ENCODE data around the gene CGREF1. TPM values are rescaled to one million over a fixed set of nuclear protein-coding genes. Genes with fewer than 3 reads are reported as not detected.
A peak's percentile ranks its signal among the peaks of the same experiment; 100 is the strongest.

The CGREF1 gene
- total RNA-seq, 1 donor from 2014 or later, result not detected

DNA sequence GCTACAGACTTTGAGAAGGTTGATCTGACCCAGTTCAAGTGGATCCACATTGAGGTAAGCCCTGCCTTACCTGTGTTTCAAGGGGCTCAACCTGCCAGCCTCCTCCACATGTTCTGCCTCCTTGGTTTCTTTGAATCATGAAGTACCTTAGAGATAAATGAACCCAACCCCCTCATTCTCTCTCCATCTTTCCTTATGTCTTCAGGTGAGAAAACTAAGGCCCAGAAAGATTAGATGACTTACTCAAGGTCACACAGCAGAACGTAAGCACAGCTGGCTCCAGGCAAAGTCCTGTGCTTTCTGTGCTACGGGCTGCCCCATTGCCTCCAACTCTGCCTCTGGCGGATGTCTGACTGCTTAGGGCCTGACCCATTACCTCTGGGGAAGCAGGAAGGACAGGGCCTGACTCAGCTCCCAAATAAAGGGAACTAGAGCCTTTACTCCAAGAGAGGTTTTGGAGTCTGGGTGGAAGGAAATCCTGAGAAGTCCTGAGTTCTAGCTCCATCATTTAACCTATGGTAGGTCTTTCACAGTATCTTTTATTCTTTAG is 22.1 kb downstream of the CGREF1 start:
- Mint-ChIP-seq H3K4me3 (ENCODE audit: unreplicated experiment) (no peak overlapping the region), H3K27ac (ENCODE audit: unreplicated experiment) (peak overlapping the region; percentile 36), H3K4me1 (ENCODE audit: unreplicated experiment) (peaks cover 14% of the 10 kb centered on the region), H3K27me3 (ENCODE audit: unreplicated experiment) (peaks cover 11% of the 10 kb centered on the region), H3K36me3 (ENCODE audit: low read depth, unreplicated experiment) (no peaks in the 10 kb centered on the region), H3K9me3 (ENCODE audit: unreplicated experiment) (no peaks in the 10 kb centered on the region)
- TF ChIP-seq, protein P1, sequence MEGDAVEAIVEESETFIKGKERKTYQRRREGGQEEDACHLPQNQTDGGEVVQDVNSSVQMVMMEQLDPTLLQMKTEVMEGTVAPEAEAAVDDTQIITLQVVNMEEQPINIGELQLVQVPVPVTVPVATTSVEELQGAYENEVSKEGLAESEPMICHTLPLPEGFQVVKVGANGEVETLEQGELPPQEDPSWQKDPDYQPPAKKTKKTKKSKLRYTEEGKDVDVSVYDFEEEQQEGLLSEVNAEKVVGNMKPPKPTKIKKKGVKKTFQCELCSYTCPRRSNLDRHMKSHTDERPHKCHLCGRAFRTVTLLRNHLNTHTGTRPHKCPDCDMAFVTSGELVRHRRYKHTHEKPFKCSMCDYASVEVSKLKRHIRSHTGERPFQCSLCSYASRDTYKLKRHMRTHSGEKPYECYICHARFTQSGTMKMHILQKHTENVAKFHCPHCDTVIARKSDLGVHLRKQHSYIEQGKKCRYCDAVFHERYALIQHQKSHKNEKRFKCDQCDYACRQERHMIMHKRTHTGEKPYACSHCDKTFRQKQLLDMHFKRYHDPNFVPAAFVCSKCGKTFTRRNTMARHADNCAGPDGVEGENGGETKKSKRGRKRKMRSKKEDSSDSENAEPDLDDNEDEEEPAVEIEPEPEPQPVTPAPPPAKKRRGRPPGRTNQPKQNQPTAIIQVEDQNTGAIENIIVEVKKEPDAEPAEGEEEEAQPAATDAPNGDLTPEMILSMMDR (IDR thresholded peaks at IDR 0.05; ENCODE audit: unreplicated experiment), result no peak
- DNase-seq (ENCODE audit: low spot score), result no peak

DNA sequence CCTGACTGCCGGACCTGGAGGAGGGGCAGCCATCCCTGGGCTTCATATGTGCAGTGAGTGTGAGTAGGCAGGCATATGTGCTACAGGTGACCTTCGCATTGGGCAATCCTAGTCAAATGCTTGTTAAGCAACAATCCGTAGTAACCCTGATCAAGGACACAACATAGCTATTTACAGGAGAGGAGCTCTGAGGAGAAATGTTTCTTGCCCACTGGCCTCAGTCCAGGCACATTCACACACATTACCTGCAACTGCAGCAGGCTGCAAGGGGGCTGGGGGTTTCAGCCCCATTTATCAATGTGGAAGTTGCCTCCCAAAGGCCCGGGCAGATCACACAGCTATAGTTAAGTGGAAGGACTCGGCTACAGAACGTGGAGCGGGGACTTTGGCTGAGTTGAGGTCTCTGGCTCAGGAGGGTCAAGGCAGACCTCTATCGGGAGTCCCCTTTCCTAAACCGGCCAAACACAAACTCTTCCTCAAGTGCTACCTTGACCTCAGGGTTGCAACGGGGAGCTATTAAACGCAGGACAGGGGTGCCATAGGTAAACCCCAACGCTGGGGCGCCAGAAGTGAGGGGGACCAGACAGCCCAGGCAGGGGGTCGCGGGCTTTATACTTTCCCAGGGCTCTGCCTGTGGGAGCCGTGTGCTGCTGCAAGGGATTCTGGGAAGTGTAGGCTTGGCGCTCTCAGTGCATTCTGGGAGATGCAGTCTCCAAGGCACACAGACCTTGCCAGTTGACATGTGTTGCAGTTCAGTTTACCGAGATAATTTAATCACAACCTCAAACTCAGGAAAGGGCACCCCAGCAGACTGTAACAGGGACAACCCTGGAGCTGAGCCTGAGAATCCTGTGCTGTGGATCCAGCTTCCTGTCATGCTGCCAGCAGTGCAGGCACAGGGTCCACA is 22.9 kb downstream of the CGREF1 start:
- TF ChIP-seq, protein P1 (IDR thresholded peaks at IDR 0.05; ENCODE audit: unreplicated experiment), result no peak
- H3K36me3 Mint-ChIP-seq (ENCODE audit: low read depth, unreplicated experiment), result no peaks in the 10 kb centered on the region
- peaks cover 15% of the 10 kb centered on the region for H3K4me1 Mint-ChIP-seq (ENCODE audit: unreplicated experiment)
- H3K9me3 Mint-ChIP-seq (ENCODE audit: unreplicated experiment), result no peaks in the 10 kb centered on the region
- H3K27me3 Mint-ChIP-seq (ENCODE audit: unreplicated experiment), result peaks cover 13% of the 10 kb centered on the region
- DNase-seq (ENCODE audit: low spot score), result peak; percentile 50
- no peak overlapping the region for H3K27ac Mint-ChIP-seq (ENCODE audit: unreplicated experiment)
- H3K4me3 Mint-ChIP-seq (ENCODE audit: unreplicated experiment), result no peak overlapping the region

DNA sequence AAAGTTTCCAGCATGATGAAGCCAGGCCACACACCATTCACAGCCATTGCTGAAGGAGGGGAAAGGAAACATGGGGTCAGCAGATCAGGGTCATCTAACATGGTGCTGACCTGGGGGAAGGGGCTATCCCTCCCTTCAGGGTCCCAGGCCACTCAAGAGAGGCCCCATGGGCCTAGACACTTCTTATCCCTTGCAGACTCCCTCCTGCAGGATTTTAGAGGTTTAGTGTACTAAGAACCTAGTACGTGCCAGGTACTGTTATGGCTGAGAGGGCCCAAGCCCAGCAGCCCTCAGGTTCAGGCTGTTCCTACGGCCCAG is 23.5 kb downstream of the CGREF1 start:
- no peak overlapping the region for H3K4me3 Mint-ChIP-seq (ENCODE audit: unreplicated experiment)
- peaks cover 13% of the 10 kb centered on the region for H3K27me3 Mint-ChIP-seq (ENCODE audit: unreplicated experiment)
- H3K9me3 Mint-ChIP-seq (ENCODE audit: unreplicated experiment), result no peaks in the 10 kb centered on the region
- H3K36me3 Mint-ChIP-seq (ENCODE audit: low read depth, unreplicated experiment), result no peaks in the 10 kb centered on the region
- TF ChIP-seq, protein P1 (IDR thresholded peaks at IDR 0.05; ENCODE audit: unreplicated experiment), result no peak
- peaks cover 15% of the 10 kb centered on the region for H3K4me1 Mint-ChIP-seq (ENCODE audit: unreplicated experiment)
- no peak for DNase-seq (ENCODE audit: low spot score)
- H3K27ac Mint-ChIP-seq (ENCODE audit: unreplicated experiment), result no peak overlapping the region

DNA sequence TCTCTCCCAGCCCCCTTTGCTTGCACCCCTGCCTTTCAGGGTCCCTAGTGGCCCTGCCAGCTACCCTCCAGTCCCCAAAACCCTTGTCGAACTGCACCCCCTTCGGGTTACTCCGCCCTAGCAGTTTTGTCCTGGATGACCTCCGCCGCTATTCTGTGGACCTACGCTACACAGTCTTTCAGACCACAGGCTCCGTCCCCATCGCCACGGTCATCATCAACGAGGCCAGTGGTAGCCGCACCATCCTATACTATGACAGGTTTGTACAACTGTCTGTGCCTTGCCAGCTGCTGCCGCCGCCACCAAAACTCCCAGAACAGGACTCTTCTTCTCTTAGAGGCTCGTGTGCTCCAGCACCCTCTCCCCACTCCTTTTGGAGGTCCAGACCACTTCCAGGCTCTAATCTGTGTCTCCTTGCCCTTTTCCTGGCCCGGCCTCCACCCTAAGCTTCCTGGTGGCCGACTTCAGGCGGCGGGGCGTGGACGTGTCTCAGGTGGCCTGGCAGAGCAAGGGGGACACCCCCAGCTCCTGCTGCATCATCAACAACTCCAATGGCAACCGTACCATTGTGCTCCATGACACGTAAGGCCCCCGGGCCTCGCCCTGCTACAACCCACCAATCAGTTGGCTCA is 24.5 kb downstream of the CGREF1 start:
- Mint-ChIP-seq H3K27ac (ENCODE audit: unreplicated experiment) (no peak overlapping the region), H3K4me3 (ENCODE audit: unreplicated experiment) (no peak overlapping the region), H3K36me3 (ENCODE audit: low read depth, unreplicated experiment) (no peaks in the 10 kb centered on the region), H3K27me3 (ENCODE audit: unreplicated experiment) (peaks cover 13% of the 10 kb centered on the region), H3K4me1 (ENCODE audit: unreplicated experiment) (peaks cover 15% of the 10 kb centered on the region), H3K9me3 (ENCODE audit: unreplicated experiment) (no peaks in the 10 kb centered on the region)
- DNase-seq (ENCODE audit: low spot score), result no peak
- TF ChIP-seq, protein P1 (IDR thresholded peaks at IDR 0.05; ENCODE audit: unreplicated experiment), result no peak

All from endothelial cell (in vitro differentiated cells).